HG02642 (cell line): ENCODE measurements around the gene GAK.
"Not testable (repeated sequence)": the region's sequence is repeated elsewhere in the genome, so short reads cannot be mapped to it uniquely, and the experiment has no call there.

ENCODE experiments used
- ATAC-seq: cut with Tn5 transposase; IDR thresholded peaks from one replicate; pipeline ENCODE4 v1.9.1; 2021; ENCODE audit warnings: mild to moderate bottlenecking; ENCODE audit not compliant: unreplicated experiment, poor library complexity

The GAK gene

DNA sequence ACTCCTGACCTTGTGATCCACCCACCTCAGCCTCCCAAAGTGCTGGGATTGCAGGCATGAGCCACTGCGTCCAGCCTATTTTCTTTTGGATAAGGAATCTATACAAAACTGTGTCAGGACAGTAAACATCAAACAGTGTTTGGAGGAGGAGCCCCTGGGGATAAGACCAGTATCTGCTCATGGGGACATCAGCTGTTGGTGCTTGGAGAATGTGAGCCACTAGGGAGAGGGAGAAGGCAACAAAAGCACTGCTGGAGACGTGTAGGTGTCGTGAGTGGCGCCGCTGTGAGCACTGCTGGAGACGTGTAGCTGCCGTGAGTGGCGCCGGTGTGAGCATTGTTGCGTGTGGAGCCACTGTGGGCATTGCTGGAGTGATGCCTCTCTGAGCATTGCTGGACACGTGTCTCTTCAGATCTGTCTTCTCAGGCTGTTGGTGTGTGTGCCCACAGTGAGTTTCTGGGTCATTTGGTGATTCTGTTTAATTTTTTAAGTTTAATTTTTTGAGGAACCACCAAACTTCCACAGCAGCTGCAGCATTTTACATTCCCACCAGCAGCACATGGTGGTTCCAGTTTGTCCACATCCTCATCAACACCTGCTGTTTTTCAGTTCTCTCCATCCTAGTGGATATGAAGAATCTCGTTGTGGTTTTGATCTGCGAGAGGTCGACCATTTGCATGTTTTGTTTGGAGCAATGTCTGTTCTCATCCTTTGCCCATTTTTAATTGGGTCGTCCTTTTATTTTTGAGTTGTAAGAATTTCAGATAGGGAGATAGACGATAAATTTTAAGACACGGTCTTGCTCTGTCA lies 22.3 kb upstream of the GAK start:
- no peak for ATAC-seq

GRCh38 chr4:953574-953915 lies 21.4 kb upstream of the GAK start:
- ATAC-seq, result no peak

- no peak for ATAC-seq
Observed at GRCh38 chr4:952881-953573, 20.9 kb upstream of the GAK start.

DNA sequence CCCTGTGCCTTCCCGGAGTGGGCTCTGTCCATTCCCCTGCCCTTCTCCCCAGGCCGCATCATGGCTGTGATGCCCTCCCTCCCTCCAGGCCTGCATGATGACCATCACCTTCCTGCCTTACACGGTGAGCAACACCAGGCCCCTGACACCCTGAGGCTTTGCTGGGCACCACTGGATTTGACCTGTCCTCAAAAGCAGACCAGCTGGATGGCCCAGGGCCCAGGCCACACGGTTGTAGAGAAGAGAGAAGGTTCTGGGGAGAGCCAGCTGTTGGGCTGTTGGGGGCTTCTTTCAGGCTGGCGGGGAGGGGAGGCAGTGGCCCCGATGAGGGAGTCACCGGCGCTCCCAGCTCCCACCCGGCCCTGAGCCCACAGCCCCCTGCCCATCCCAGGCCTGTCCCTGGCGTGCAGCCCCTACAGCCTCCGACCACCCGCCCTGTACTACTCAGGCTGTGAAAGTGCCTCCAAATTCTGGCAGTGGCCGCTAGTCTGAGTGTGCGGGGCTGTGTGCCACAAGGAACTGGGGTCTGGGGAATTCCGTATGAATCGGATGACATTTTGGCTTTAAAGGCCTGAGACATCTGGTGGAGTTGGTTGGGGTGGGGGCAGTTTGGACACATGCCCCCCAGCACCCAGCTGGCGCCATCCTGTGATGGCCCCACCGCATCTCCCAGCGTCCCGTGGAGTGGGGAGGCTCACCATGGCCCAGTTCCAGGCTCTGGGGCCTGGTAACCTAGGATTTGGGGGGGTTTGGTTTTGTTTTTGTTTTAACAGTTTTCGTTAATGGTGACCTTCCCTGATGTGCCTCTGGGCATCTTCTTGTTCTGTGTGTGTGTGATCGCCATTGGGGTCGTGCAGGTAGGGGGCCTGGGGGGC lies 19.7 kb upstream of the GAK start:
- ATAC-seq, result no peak

DNA sequence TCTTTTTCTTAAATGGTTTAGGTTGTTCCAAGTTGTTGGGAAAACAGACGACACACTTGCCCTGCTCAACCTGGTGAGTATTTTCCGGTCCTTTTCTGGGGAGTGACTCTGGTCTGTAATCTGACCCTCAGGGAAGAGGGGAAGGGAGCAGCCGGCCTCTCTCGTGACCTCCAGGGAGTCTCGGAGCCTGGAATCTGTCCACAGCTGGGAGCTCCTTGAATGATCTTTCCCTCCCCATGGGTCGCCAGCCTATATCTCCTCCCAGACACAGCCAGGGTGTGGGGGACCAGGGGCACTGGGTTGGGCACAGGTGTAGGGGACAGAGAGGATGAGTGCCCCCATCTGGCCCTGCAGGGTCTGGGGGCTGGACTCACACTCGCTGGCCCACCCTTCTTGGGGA lies 19.1 kb upstream of the GAK start:
- ATAC-seq, result no peak

DNA sequence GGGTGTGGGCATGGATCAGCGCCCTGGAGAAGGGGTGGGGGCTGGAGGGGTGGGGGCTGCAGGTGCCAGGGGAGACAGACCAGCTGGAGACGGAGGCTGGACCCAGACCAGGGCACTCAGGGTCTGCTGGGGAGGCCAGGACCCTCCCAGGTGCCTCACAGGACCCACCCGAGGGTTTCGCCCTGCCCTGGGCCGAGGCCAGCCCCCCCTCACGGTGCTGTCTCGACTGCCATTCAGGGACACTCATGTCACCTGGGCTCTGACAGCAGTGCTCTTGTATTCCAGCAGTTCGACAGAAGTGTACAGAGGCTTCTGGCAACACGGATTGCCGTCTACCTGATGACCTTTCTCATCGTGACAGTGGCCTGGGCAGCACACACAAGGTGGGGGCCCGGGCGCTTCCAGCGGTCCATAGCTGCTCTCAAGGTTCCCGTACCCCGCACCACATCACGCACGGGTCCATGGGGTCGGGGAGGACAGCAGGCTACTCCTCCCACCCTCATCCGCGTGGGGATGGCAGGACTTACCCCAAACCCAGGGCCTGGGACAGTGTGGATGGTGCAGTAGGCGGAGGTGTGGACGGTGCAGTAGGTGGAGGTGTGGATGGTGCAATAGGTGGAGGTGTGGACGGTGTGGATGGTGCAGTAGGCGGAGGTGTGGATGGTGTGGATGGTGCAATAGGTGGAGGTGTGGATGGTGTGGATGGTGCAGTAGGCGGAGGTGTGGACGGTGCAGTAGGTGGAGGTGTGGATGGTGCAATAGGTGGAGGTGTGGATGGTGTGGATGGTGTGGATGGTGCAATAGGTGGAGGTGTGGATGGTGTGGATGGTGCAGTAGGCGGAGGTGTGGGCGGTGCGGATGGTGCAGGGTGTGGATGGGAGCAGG lies 18.3 kb upstream of the GAK start:
- no peak for ATAC-seq

GRCh38 chr4:949656-950055 lies 17.5 kb upstream of the GAK start:
- no peak for ATAC-seq

DNA sequence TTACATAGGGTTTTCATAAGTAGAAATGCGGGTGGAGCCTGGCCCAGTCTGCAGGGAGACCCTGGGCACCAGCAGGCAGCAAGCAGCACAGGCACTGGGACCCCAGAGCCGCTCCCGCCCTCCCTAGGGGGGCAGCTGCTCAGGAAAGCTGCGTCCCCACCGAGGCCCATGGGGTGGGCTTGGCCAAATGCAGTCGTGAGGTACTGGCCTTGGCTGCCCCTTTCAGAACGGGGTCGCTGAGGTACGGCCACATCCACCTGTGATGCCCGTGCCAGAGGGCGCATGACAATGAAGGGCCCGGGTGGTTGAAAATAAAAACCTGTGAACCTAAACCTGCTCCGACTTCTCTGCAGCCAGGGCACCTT lies 16.8 kb upstream of the GAK start:
- ATAC-seq, result no peak

DNA sequence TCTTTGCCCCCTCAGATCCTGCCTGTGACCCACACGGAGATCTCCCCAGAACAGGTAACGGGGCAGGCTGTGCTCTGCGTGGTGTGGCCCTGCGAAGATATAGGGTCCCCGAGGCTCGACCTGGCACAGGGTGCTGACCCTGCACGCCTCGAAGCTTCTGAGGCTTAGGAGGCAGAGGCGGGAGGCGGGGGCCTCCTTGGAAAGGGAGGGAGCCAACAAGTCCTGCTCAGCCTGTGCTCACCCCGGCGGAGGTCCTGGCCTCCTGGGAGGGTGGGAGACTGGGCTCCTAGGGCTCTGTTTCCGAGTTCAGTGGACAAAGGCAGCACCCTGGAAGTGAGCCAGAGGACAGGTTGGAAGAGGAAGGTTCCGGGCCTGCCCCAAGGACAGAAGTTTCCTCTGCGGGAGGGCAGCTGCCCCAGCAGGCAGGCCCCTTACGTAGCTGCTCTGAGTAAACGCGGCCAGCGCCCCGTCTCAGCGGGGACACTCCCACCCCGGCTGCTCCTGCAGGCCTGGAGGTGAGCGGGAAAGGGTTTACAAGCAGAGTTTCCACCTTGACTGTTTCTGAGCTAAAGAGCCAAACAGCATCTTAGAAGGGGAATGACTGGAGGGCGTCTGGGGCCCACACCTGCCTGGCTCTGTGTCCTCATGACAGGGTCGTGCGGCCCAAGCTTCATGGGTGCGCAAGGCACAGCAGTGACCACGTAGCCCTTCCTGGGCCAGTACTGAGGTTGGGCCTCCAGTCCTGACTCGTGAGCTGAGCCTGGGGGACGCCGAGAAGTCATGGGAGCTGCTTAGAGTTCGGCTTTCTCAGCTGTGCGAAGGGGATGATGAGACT lies 16.2 kb upstream of the GAK start:
- no peak for ATAC-seq

DNA sequence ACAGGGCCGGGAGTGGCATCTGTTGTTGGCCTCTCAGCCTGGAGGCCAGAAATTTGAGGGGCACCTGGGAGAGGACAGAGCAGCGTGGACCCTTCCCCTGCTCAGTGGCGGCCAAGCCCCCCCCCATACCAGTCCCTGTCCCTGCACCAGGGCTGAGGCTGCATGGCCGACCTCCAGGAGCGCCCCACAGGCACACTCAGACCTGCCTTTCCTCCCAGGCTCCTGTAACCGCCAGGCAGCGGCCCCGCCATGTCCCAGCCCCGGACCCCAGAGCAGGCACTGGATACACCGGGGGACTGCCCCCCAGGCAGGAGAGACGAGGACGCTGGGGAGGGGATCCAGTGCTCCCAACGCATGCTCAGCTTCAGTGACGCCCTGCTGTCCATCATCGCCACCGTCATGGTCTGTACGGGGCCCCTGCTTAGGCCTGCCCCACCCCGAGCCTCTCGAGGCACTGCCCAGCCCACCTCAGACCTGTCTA lies 15.4 kb upstream of the GAK start:
- no peak for ATAC-seq

DNA sequence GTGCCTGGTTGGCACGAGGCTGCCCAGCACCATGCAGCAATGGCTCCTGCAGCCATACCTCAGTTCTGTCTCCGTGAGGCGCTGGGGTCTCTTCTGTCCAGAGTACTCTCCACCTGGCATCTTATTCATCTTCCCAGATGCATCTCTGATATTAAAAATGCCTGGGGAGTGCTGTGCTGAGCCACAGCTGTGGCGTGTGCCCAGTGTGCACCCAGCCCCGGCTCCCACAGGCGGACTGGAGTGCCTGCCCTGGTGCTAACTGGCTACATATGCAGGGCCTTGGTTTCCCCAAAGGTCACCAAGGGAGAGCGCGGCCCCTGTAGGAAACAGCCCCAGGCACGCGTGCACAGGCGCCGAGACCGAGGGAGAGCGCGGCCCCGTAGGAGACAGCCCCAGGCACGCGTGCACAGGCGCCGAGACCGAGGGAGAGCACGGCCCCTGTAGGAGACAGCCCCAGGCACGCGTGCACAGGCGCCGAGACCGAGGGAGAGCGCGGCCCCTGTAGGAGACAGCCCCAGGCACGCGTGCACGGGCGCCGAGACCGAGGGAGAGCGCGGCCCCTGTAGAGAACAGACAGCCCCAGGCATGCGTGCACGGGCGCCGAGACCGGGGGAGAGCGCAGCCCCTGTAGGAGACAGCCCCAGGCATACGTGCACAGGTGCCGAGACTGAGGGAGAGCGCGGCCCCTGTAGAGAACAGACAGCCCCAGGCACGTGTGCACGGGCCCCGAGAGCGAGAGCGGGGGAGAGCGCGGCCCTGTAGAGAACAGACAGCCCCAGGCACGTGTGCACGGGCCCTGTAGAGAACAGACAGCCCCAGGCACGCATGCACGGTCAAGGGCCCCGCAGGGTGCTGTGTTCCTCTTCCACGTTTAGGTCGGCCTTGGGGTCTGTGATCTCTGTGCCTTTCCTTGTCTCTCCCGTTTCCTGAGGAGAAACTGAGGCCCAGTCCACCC lies 14.7 kb upstream of the GAK start:
- ATAC-seq, result no peak

- ATAC-seq, result no peak
Observed at GRCh38 chr4:946103-946450, 14.0 kb upstream of the GAK start.

DNA sequence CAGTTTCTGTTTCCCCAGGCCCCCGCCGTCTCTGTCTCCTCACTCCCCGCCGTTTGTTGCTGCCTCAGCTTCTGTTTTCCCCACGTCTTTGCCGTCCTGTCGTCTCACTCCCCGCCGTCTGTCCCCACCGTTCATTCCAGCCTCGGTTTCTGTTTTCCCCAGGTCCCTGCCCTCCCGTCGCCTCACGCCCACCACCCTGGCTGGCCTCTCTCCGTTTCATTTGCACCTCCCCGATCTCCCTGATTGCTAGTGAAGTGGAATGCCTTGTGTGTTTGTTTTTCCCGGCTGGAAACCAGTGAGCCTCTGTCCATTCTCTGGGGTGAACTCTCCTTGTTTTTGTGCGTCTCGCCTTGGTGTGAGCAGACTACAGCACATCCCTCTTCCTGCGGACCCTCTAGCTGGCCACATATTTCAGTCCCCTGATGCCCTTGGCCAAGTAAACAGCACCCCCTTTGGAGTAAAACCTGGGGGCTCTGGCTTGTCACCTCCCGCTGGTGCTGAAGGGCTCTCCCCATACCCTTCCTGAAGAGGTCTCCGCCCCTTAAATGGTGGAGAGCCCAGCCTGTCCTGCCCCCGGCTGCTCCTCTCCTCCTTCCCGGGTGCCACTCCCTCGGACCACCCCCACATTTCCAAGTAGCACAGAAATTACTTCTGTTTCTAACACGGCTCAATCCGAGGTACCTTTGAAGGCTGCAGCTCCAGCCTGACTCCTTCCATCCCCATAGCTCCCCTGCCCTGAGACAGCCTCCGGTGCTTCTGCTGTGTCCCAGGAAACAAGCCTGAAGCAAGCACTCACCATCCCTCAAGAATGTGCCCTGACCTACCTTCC lies 13.4 kb upstream of the GAK start:
- ATAC-seq, result no peak

GRCh38 chr4:939508-939907 lies 7.4 kb upstream of the GAK start:
- ATAC-seq, result not testable (repeated sequence)

DNA sequence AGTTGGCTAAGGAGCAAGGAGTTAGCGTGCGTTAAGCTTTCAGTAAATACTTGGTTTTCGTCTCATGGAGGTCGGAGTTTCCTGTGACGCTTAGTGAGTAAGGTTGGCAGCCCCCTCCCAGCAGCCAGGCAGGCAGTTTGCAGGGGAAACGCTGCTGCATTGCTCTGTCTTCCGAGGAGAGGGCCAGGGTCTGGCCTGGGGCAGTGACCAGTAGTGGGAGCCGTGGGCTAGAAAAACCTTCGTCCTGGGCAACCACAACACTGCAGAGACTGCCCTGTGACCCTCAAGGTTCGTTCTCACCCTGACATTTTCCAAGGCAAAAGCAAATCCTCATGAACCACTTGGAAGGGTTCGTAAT lies 576 bp upstream of the GAK start:
- ATAC-seq, result no peak

GRCh38 chr4:931194-931959 lies 739 bp downstream of the GAK start:
- ATAC-seq, result no peak

DNA sequence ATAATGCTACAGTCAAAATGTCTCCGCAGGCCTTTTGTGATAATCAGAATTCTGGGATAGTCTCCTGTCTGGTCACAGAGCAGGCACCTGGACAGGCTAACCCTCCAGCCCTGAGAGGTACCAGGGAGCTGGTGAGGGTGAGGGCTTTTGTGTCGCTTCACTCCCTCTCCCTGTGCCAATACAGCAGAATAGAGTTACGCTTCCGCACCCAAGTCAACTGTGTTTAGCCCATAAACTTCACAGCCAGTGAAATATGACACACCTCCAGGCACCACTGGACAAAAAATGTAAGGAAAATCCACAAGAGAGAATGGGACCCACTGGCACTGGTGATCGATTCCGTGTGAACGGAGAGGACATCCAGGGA lies 1.3 kb downstream of the GAK start:
- ATAC-seq, result no peak
